Middle frontal gyrus (tissue), 1 donor: ENCODE results near the gene CREB5.

Experiments
- DNase-seq: peaks from one replicate; pipeline ENCODE4 v3.0.0-alpha.2; 2015; ENCODE audit warnings: low spot score; ENCODE audit errors: extremely low spot score

Gene CREB5

DNA sequence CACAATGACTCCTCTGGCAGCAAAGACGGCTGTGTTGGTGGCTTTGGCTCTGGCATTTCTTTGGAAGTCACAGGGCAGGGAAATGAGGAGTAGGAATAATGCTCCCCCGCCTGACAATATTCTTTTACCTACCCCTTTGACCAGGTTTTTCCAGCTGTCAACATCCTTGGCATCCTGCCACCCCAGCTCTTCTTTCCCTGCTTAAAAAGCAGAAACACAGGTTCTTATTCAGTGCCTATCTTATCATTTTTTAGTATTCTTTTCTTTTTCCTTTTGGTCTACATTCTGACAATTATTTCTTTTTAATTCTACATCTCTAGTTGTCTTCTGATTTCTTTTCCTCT lies 97.7 kb downstream of the CREB5 start:
- DNase-seq = no peak

DNA sequence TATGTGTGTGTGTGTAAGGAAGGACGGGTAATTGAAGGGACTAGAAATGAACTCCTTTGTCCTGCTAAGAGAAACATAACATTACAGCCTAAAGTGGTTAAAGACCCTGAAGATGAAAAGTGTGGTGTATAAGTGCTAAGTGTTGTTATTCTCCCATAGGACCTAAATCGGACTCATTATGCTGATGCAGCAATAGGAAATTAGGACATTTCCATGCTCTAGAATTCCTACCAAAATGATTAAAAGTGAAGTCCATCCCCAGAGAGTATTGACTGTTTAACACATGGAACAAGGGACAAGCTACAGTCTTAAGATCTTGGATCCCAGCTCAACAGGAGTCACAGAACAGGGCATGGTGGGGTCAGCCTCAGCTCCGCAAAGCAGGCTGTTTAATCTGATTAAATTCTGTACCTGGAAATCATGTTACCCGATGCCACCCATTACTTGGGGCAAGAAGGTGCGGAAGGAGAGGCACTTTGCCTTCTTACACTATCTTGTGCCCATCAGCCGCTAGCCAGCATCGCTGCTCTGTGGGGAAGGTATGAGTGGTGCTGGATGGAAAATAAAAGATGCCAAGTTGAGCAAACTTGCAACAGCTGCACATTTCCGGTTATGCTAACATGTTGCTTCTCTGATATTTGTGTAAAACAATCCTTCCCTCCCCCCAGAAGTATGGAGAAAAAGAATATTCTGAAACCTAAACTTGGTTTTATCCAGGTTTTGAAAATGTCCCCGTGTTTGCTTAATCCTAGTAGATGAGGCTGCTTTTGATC lies 100.5 kb downstream of the CREB5 start:
- DNase-seq = no peak

DNA sequence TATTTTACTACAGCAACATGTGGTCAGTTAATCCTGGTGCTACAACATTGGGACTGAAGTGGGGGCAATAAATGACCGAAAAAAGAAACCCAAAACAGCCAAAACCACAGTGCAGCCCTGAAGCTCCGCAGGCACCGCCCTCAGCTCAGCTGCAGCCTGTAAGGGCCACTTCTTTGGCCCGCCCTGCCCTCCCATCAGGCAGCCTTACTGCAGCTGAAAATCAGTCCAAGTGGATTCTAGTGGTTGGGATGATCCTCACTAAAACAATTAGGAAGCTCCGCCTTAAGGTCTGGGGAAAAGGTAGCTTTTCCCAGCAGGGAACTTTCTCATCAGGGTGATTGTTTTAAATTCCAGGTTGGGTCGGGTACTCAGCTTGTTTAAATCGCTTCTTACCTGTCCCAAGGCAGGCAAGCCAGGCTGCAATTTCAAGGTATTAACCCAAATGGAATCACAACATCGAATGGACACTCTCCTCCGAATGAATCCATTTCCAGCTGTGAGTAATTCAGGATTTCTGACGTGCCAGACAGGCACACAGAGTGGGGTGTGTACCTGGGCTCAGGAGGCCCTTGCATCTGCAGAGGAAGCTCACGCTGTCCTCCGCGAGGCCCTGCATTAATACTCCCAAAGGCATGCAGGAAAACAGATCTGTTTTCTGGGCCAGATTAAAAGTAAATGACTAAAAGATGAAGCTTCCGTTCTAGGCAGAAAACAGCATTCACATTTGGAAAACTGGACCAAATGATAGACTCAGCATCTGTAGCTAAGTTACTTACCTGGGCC lies 104.3 kb downstream of the CREB5 start:
- DNase-seq = no peak

DNA sequence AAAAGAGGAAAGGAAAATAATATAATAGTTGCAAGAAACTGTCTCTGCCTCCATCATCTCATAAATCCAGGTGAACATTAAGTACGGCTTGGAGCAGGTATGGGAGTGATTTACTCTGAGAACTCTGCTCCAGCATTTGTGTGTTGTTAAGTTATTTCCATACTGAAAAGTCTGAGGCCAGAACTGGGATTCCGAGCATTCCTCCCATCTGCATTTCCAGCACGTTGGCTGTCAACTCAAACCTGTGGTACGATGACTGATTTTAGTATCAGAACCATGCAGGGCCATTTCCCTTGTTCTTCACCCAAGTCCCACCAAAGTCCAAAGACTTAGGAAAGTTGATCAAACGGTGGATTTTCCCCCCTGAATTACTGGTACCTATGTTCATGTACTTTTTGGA lies 104.9 kb downstream of the CREB5 start:
- DNase-seq = no peak

DNA sequence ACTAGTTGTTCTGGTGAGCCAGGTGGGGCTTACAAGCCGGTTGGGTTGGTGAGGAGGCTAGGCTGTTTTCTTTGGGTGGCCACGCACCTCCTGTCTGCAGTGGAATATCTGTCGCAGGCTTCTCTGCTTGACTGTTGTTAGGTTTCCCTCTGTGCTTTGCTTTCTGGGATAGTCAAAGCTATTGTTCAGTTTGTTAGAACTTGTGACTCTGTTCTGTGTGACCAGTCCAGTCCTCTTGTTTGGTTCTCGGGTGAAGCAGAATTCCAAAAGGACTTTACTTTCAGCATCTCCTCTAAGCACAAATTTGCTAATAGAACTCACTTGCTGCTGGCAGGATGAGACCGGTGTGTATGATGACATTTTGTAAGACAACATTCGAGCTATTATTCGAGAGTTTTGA lies 105.3 kb downstream of the CREB5 start:
- no peak for DNase-seq

DNA sequence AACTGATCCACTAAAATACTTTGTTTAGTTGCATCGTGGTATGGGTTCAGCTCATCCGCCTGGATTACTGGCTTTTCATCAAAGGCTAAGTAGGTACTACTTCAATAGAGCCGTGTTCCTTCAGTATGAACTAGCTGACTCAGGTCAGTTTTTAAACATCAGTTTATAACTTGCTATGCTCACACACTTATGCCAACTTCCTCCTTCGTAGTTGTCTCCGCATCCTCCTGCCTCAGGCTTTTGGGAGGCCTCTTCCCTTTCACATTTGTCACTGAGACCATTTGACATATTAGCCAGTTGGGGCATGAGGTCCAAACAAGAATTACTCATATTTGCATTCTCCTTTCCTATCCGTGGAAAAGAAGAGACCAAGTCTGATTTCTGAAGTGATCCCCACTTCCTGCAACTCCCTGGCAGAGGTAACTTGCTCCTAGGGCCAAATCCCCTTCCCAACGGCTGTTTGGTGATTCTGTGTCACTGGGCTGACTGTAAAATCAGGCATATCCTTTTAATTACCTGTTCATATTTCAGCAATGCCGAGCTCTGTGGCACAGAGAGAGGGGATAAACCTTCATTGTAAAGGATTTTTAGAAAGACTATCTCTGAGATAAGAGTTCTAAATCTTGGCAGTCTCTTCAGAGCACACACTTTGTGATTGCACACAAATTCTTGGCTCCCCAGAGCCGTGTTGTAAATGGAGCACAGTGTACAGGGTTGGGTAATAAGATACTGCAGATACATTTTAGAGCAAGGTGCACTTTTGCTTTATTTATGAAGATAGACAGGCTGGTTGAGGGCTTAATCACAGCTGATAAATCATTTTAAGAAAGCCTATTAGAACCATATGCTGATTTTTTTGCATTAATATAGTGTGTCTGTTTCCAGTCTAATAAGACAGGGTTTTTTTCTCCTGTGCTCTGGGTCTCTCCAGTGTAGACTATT lies 108.0 kb downstream of the CREB5 start:
- no peak for DNase-seq

DNA sequence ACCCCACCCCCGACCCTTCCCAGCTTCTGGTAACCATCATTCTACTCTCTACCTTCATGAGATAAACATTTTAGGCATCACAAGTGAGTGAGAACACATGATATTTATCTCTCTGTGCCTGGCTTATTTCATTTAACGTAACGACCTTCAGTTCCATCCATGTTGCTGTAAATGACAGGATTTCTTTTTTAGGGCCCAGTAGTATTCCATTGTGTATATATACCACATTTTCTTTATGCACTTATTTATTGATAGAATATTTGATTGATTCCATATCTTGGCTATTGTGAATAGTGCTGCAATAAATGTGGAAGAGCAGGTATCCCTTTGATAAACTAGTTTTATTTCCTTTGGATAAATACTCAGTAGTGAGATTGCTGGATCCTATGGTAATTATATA lies 112.7 kb downstream of the CREB5 start:
- no peak for DNase-seq

DNA sequence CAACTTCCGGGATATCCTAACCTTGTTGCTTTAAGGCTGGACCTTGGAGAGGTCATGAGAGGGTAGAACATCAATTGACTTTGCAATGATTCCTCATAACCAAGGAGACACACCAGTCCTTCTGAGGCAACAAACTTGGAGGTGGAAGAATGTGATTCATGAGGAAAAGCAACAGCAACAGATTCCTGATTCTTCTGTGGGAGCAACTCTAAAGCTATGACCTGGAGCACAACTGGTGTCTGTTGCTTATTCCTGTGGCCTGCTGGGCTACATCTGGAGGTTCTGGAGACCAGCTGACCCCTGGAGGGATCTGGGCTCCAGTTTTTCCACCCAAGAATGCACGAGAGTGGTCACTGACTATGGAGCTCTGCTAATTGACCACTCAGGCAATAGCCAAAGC lies 116.6 kb downstream of the CREB5 start:
- no peak for DNase-seq

DNA sequence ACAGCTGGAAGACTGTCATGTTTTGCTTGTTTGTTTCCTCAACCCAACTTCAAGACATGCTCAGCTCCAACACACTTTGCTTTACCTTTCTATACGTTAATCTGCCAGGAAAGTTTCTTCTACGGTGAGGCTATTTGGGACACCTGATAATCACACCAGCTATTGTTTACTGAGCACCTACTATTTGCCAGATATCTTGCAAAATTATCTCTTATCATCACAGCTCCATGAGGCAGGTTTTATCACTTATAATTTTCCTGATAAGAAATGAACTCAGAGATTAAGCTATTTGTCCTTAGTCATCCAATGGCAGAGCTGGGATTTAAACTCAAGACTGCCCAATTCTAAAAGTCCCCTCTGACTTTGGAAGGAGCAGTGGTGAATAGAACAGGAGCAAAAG lies 117.4 kb downstream of the CREB5 start:
- no peak for DNase-seq

DNA sequence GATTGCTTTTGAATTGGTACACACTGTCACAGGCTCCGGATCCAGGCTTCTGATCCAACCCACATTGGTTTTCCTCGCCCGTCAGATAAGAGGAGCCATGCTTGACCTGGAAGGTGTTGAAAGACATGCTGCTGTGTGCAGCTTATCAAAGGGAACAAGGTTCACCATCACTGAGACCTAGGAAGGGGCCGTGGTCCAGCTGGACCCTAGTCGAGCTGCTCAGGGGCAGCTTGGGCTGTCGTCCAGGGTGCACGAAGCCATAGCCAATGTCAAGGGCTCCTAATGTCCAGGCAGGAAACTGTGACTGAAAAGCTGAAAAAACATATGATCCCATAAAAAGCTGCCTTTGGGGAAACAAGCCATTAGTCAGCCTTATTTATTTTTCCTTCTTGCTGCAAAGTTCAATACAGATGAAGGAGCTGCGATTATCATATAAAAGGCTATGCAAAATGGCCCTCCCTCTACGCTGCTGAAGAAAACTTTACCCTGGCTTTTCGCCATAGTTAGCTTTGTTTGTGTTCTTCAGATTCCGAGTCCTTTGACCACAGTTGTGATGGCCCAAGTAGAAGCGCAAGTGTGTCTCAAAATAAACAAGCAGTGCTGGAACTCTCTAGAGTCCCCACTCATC lies 118.0 kb downstream of the CREB5 start:
- DNase-seq = no peak

DNA sequence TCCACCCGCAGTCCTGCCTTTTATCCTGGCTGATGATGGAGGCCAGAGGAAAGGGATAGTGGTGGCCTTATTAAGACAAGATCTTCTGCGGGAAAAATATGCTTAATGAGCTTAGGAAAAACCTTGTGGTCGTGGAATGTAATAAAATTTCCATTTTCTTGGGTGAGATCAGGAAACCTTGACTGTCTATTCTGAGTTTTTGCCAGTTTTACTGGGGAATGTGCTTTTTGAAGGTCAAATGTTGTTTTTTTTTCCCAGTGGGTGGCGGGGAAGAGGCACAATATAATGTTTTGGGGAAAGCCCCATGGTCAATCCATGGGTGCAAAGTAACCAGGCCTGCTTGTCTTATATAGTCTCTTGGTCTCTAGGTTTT lies 118.5 kb downstream of the CREB5 start:
- no peak for DNase-seq

DNA sequence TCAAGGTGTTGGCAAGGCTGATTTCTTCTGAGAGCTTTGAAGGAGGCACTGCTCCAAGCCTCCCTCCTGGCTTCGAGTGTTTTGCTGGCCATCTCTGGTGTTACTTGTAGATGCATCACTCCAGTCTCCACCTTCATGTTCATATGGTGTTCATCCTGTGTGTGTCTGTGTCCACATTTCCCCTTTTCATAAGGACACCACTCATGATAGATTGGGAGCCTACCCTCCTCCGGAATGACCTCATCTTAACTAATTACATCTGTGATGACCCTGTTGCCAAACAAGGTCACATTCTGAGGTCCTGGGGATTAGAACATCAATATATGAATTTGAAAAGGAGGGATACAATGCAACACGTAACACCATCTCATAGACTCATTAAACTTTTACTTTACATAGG lies 119.0 kb downstream of the CREB5 start:
- no peak for DNase-seq

DNA sequence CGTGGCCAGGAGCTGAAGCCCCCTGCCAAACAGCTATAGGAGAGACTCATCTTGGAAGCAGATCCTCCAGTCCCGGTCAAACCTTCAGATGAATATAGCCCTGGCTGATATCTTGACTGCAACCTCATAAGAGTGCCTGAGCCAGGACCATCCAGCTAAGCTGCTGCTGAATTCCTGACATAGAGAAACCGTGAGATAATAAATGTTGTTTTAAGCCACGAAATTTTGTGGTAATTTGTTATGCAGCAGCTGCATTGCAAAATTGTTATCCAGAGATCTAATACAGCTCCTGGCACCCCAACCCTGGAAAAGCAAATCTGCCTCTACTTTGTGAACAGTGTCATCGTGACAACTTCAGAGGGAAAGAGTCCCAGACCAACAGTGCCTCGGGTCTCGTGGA lies 119.9 kb downstream of the CREB5 start:
- no peak for DNase-seq

DNA sequence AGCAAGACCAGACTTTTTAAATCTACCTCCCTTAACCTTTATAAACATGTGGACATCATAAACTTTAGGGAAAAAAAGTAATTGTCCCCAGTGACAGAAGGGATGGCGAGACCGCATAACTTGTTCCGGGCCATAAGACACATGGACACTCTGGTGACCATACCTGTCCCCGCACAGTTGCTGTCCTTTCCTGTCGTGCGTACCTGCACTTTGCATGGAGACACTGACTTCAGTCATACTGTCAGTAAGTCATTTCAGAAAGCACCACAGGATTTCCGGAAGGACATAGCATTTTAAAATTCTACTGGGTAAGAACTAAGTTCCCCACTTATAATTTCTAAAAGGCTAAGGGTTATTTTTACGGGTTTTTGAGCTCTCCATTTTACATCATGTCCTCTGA lies 120.9 kb downstream of the CREB5 start:
- no peak for DNase-seq

DNA sequence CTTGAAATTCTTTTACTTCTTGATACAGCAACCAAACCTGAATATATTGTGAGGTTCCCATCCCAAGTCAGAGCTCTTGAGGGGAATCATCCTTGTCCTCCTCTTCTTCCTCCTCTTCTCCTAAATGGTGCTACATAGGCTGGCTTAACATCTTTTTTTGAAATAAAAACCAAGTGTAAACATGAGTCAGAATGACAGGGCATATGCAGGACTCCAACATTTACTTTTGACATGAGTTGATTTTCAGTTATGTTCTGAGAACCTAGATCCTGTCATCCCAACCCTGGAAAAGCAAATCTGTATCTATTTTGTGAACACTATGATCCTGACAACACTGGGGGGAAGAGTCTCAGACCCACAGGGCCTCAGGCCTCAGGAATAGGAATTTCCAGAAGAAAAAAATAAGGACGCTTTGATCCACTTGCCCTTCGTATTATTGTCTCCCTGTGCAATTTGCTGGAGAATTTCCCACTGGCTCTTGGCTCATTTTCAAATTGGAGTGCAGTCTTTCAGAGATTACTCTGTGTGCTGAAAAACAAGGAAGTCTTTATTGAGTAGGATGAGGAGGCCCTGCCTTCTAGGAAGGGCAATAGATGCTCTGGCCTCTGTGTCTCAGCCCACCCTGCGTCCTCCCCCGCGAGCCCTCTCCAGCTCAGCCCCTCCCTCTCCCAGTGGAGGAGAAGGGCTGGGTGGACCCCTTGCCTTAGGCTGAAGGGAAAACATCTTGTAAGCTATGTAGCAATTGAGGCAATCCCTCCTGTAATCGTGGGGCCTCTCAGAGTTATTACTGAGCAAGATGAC lies 121.6 kb downstream of the CREB5 start:
- peak; percentile 41 for DNase-seq

DNA sequence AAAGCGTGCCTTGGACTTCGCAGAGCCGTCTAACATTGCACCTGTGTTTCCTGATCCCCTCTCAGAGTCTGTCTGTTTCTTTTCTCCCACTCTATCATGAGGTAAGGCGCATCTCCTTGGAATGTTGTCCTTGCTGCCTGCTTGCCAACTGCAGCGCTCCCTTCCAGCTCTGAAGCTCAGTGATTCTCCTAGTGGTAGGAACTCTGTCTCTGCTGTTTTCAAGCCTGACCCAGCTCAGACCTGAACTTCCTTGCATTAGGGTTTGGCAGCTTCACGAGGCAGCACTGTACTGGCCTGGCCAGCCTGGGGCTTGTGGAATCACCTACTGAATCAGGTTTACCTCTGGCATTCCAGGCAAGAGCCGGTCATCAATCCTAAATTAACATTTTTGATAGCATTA lies 123.9 kb downstream of the CREB5 start:
- no peak for DNase-seq

DNA sequence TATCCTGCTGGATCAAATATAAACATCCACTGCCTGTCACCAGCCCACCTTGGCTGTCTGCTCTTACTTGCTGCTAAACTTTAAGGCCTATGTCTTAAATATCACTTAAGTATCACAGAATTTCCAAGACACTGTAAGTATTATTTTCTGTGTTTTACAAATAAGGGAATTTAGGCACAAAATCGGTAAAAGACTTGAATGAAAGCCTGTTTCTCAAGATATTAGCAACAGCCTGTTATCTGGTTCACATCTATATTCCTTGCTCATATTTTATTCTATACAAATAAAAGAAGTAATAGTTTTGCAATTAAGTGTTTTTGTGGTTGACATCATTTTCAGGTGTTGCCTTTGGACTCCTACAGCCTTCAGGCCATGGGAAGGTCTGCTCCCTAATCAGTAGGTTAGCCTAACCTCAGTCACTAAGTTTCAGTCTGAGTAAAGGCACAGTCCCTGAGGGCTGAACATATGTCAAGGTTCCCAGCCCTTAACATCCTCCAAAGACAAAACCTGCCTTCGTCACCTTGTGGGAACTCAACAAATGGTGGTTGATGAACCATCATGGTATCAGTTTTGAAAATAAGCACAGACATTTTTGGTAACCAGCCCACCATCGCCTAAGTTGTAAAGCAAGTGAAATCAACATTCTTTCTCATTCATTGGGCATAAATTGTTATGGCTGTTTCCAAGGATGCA lies 127.1 kb downstream of the CREB5 start:
- no peak for DNase-seq

DNA sequence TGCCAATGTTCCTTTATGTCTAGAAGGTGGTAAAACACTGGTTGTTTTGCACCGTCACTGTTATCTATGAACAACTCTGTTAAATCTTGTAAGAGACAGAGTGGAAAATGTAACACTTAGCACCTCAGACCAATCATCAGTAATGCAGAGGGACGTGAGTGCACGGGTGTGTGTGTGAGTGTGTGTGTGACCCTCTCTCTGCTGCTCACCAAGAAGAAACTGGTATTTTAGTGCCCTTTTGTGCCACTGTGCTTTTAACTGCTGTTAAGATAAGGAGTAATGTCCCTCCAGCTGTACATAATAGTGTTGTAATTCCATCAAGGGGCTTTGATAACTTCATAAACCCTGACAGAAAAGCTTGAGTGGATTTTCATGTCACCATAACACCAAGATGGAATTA lies 130.1 kb downstream of the CREB5 start:
- no peak for DNase-seq

DNA sequence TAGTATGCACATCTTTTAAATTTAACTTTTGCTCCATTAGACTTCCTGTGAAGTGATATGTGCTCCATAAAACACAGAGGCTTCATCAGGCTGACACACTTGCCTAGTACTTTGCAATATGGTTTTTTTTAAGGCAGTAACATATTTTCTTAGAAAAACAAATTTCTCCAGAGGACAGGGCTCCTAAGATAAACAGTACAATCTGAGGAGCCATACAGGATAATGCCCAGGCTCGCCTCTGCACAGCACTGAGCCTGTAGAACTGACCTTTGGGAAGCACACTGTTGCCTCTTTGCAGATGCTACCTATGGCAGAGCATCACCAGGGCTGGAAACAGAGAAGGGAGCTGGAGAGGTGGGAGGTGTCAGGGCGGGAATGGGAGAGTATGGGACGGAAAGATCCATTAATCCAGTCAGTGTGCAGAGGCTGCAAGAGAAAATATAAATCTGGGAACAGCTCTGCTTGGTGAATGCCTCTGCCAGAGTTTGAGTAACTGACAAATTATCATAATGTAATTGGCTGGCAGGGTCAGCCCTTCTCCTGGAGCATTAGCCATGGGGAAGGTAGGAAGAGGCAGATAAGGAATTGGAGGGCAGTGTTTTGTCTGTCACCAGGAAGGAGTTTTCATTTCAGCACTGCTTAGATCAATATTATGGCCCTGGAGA lies 132.3 kb downstream of the CREB5 start:
- no peak for DNase-seq

DNA sequence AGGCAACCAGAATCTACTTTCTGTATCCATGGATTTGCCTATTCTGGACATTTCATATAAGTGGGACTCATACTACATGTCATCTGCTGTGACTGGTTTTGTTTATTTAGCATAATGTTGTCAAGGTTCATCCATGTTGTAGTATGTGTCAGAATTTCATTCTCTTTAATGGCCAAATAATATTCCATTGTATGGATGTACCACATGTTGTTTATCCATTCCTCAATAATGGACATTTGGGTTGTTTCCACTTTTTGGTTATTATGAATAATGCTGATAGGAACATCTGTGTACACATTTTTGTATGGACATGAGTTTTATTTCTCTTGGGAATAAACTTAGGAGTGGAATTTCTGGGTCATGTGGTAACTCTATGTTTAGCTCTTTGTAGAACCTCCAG lies 133.7 kb downstream of the CREB5 start:
- DNase-seq = no peak
